ENCODE data around the gene SLC35B1. TPM values are rescaled to one million over a fixed set of nuclear protein-coding genes. Genes with fewer than 3 reads are reported as not detected.

The SLC35B1 gene
- total and polyA plus RNA-seq, 10 of the 15 experiments (the other 5 are each of a cell fraction or from before 2014, with no cell fraction given) = 40.0 to 113 (median 51.6) TPM

GRCh38 chr17:49746791-49747490 lies 39.2 kb upstream of the SLC35B1 start (continued):
- TF ChIP-seq HDAC6 (IDR thresholded peaks at IDR 0.05; ENCODE audit: unreplicated experiment) (no peak), IRF4 (IDR thresholded peaks at IDR 0.05; ENCODE audit: low read depth, low read length) (peak; percentile 74), CHD2 (IDR thresholded peaks at IDR 0.05; ENCODE audit: borderline replicate concordance, low read depth, low read length) (no peak), TARDBP (IDR thresholded peaks at IDR 0.05; ENCODE audit: borderline replicate concordance) (0 out of 2 replicates have a peak, but pooled peaks have one; percentile 23), MLLT1 (IDR thresholded peaks at IDR 0.05) (peak; percentile 90), RUNX3 (IDR thresholded peaks at IDR 0.05; ENCODE audit: low read length) (peak; percentile 99), TCF3 (IDR thresholded peaks at IDR 0.05; ENCODE audit: borderline replicate concordance, insufficient read depth, low read depth, low read length) (peak; percentile 80; the same call in 1 of the 2 replicates), CBFB (IDR thresholded peaks at IDR 0.05; ENCODE audit: low read depth) (peak; percentile 96), USF1 (IDR thresholded peaks at IDR 0.05; ENCODE audit: borderline replicate concordance, extremely low read length, insufficient read depth, low read depth, low read length) (peak; percentile 77), TBL1XR1 (IDR thresholded peaks at IDR 0.05; ENCODE audit: low read depth, low read length) (peak; percentile 81; the same call in 1 of the 2 replicates), BHLHE40 (IDR thresholded peaks at IDR 0.05; ENCODE audit: borderline replicate concordance in 1 of 2, low read depth in 2 of 2, low read length in 1 of 2) (peak; percentile 94), NFIC (IDR thresholded peaks at IDR 0.05; ENCODE audit: low read depth, low read length) (peak; percentile 95), MYC (IDR thresholded peaks at IDR 0.05; ENCODE audit: insufficient read depth, insufficient read length, insufficient replicate concordance, low read length, severe bottlenecking) (no peak), FOXK2 (IDR thresholded peaks at IDR 0.05) (0 out of 2 replicates have a peak, but pooled peaks have one; percentile 49), CREB1 (IDR thresholded peaks at IDR 0.05; ENCODE audit: low read depth) (peak; percentile 63; the same call in 1 of the 2 replicates), BRCA1 (IDR thresholded peaks at IDR 0.05; ENCODE audit: low read depth, low read length) (no peak), IKZF1 (conservative IDR thresholded peaks at IDR 0.05) (peak; percentile 55; the same call in 1 of the 2 replicates), TCF12 (IDR thresholded peaks at IDR 0.05; ENCODE audit: low read depth, low read length) (peak; percentile 93), EP300 (IDR thresholded peaks at IDR 0.05; ENCODE audit: borderline replicate concordance in 1 of 2, control insufficient read depth in 1 of 2, low read depth in 2 of 2, low read length in 2 of 2) (peak; percentile 45 to 86; a peak in 3 of 4 replicates), NR2F1 (conservative IDR thresholded peaks at IDR 0.05) (peak; percentile 39; the same call in 1 of the 2 replicates), USF2 (IDR thresholded peaks at IDR 0.05; ENCODE audit: borderline replicate concordance, low read depth, low read length) (peak; percentile 66; the same call in 1 of the 2 replicates), POLR2AphosphoS5 (IDR thresholded peaks at IDR 0.05; ENCODE audit: low read length) (peak; percentile 34), EED (IDR thresholded peaks at IDR 0.05; ENCODE audit: low read depth) (peak; percentile 88), SUZ12 (IDR thresholded peaks at IDR 0.05; ENCODE audit: unreplicated experiment) (no peak), TCF7 (IDR thresholded peaks at IDR 0.05; ENCODE audit: borderline replicate concordance) (peak; percentile 57; the same call in 1 of the 2 replicates), CHD1 (IDR thresholded peaks at IDR 0.05; ENCODE audit: low read depth, low read length) (no peak), MTA2 (IDR thresholded peaks at IDR 0.05; ENCODE audit: low read depth) (peak; percentile 76), LARP7 (IDR thresholded peaks at IDR 0.05) (no peak; the same call in 1 of the 2 replicates), SPI1 (IDR thresholded peaks at IDR 0.05; ENCODE audit: borderline replicate concordance, insufficient read depth, low read depth, low read length) (peak; percentile 30; the same call in 1 of the 2 replicates)
